Loucy (cell line): ENCODE data around the gene ZNF598.

Source experiments
- H2AFZ ChIP-seq: fragments of 200-600 bp; sonication (generic); 2 replicates; pipeline ENCODE4 v1.6.0; 2016; ENCODE audit warnings: antibody characterized with exemption, mild to moderate bottlenecking, low read length, moderate library complexity
- H3F3A ChIP-seq: fragments of 200-600 bp; 2 replicates; pipeline ENCODE4 v1.6.0; 2016; ENCODE audit warnings: antibody characterized with exemption, low read depth, mild to moderate bottlenecking
- H3K27me3 ChIP-seq: fragments of 200-600 bp; sonication (generic); 2 replicates; pipeline ENCODE4 v1.6.1; 2014; ENCODE audit warnings: low read length, mild to moderate bottlenecking; ENCODE audit not compliant: insufficient read depth, poor library complexity, severe bottlenecking
- H3K36me3 ChIP-seq: fragments of 200-600 bp; sonication (generic); 2 replicates; pipeline ENCODE4 v1.6.1; 2016; ENCODE audit warnings: low read length; ENCODE audit not compliant: insufficient read depth
- H3K4me1 ChIP-seq: fragments of 200-600 bp; sonication (generic); 2 replicates; pipeline ENCODE4 v1.5.1; 2014; ENCODE audit warnings: low read length, mild to moderate bottlenecking; ENCODE audit not compliant: insufficient read depth, poor library complexity, severe bottlenecking
- H3K4me2 ChIP-seq: fragments of 200-600 bp; sonication (generic); 2 replicates; pipeline ENCODE4 v1.6.0; 2014; ENCODE audit warnings: antibody characterized with exemption, low read length, low read depth, mild to moderate bottlenecking; ENCODE audit not compliant: poor library complexity, severe bottlenecking
- H3K4me3 ChIP-seq: fragments of 200-600 bp; sonication (generic); 2 replicates; pipeline ENCODE4 v1.5.1; 2014; ENCODE audit warnings: low read length, mild to moderate bottlenecking, mixed read lengths; ENCODE audit not compliant: poor library complexity, severe bottlenecking
- H3K79me2 ChIP-seq: fragments of 200-600 bp; sonication (generic); 2 replicates; pipeline ENCODE4 v1.6.1; 2014; ENCODE audit warnings: low read length; ENCODE audit not compliant: insufficient read depth
- H3K9ac ChIP-seq: fragments of 200-600 bp; sonication (generic); 2 replicates; pipeline ENCODE4 v1.6.0; 2014; ENCODE audit warnings: mild to moderate bottlenecking, low read depth, low read length, moderate library complexity; ENCODE audit not compliant: poor library complexity, severe bottlenecking
- H3K9me2 ChIP-seq: fragments of 200-600 bp; sonication (generic); replicated peaks from 2 replicates; pipeline ENCODE4 v1.6.1; 2016; ENCODE audit warnings: low read depth, low read length, mixed read lengths
- H3K9me3 ChIP-seq: fragments of 200-600 bp; sonication (generic); 2 replicates; pipeline ENCODE4 v1.6.1; 2014; ENCODE audit warnings: mild to moderate bottlenecking, antibody characterized with exemption, low read length, low read depth; ENCODE audit not compliant: insufficient read depth
- H4K20me1 ChIP-seq: fragments of 200-600 bp; sonication (generic); 2 replicates; pipeline ENCODE4 v1.6.0; 2014; ENCODE audit warnings: antibody characterized with exemption, low read length, mild to moderate bottlenecking; ENCODE audit not compliant: insufficient read depth, poor library complexity, severe bottlenecking
- CTCF ChIP-seq: fragments of 200-600 bp; sonication (generic); conservative IDR thresholded peaks from 2 replicates; pipeline ENCODE4 v1.5.1; 2014; ENCODE audit warnings: mild to moderate bottlenecking, antibody characterized with exemption, low read length
- EZH2phosphoT487 ChIP-seq: fragments of 200-600 bp; IDR thresholded peaks from 2 replicates; pipeline ENCODE4 v1.6.1; 2018; ENCODE audit warnings: antibody characterized with exemption, mild to moderate bottlenecking, moderate library complexity, borderline replicate concordance

The ZNF598 gene

GRCh38 chr16:1991948-1992703 is 17.5 kb downstream of the ZNF598 start:
- Histone ChIP-seq H2AFZ (no peak overlapping the region), H3K4me3 (no peak overlapping the region), H3K9ac (no peak overlapping the region), H3K4me2 (no peak overlapping the region), H3K9me2 (no peaks in the 10 kb centered on the region), H4K20me1 (no peaks in the 10 kb centered on the region), H3K27me3 (no peaks in the 10 kb centered on the region), H3F3A (no peaks in the 10 kb centered on the region), H3K36me3 (peaks cover under 1% of the 10 kb centered on the region; the same call in 1 of the 2 replicates), H3K9me3 (no peaks in the 10 kb centered on the region), H3K4me1 (no peaks in the 10 kb centered on the region), H3K79me2 (no peaks in the 10 kb centered on the region)
- TF ChIP-seq CTCF (no peak), EZH2phosphoT487 (no peak)

GRCh38 chr16:1991588-1991947 is 18.1 kb downstream of the ZNF598 start:
- Histone ChIP-seq H3K4me2 (no peak overlapping the region), H2AFZ (no peak overlapping the region), H3K27me3 (no peaks in the 10 kb centered on the region), H3K9ac (no peak overlapping the region), H3K4me3 (no peak overlapping the region), H3K36me3 (no peaks in the 10 kb centered on the region; the same call in 1 of the 2 replicates), H3F3A (no peaks in the 10 kb centered on the region), H3K9me3 (no peaks in the 10 kb centered on the region), H3K79me2 (no peaks in the 10 kb centered on the region), H3K4me1 (no peaks in the 10 kb centered on the region), H3K9me2 (no peaks in the 10 kb centered on the region), H4K20me1 (no peaks in the 10 kb centered on the region)
- no peak for TF ChIP-seq CTCF
- no peak for TF ChIP-seq EZH2phosphoT487

- Histone ChIP-seq H3K27me3 (no peaks in the 10 kb centered on the region), H3K79me2 (0 out of 2 replicates have a peak, but pooled peaks cover 2% of the 10 kb centered on the region), H3K9me2 (no peaks in the 10 kb centered on the region), H2AFZ (no peak overlapping the region), H3K9me3 (no peaks in the 10 kb centered on the region), H3K9ac (no peak overlapping the region), H3K4me3 (no peak overlapping the region), H3K4me2 (no peak overlapping the region), H4K20me1 (no peaks in the 10 kb centered on the region), H3F3A (no peaks in the 10 kb centered on the region), H3K36me3 (no peaks in the 10 kb centered on the region; the same call in 1 of the 2 replicates), H3K4me1 (no peaks in the 10 kb centered on the region)
- no peak for TF ChIP-seq EZH2phosphoT487
These were observed 18.5 kb downstream of the ZNF598 start for GRCh38 chr16:1991135-1991551.
